Measurements from ENCODE around the gene PSAPL1. TPM values are rescaled to one million over a fixed set of nuclear protein-coding genes. Genes with fewer than 3 reads are reported as not detected.
"Not testable (repeated sequence)": the region's sequence is repeated elsewhere in the genome, so short reads cannot be mapped to it uniquely, and the experiment has no call there.

The PSAPL1 gene
- total RNA-seq, 4 donors from 2014 or later, result not detected

DNA sequence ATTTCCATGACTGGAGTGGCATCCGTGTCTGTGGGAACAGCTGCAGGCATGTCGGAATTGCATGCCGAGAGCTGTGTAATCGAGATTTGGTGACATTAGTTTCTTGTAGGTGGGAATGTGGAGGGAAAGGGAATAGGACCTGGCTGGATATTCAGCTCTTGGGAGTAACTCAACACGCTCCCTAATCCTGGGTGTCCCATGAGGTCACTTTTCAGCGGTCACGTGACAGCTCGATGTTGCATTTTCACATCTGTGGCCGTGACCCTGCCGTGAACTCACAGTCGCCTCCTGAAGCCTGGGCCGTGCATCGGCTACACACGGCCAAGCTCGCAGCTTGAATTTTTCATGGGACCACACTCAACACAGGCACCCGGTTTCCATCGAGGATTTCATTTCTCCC, 25.8 kb upstream of the PSAPL1 start:
- peaks cover 6 to 12% of the 10 kb centered on the region in 2 donors for H3K4me1 ChIP-seq
- WGBS, 2 donors, result 65 to 70% methylated on average over 17 of the region's 17 CpGs
- H3K27me3 ChIP-seq, result no peaks in the 10 kb centered on the region
- intact Hi-C loops (cut with DNase I), result no loop called here
- H3K4me3 ChIP-seq (replicated peaks in 1 of 3), result no peak overlapping the region
- DNase-seq, result no peak
- H3K36me3 ChIP-seq, result no peaks in the 10 kb centered on the region
- H3K27ac ChIP-seq, result no peak overlapping the region
- TF ChIP-seq, protein P1, sequence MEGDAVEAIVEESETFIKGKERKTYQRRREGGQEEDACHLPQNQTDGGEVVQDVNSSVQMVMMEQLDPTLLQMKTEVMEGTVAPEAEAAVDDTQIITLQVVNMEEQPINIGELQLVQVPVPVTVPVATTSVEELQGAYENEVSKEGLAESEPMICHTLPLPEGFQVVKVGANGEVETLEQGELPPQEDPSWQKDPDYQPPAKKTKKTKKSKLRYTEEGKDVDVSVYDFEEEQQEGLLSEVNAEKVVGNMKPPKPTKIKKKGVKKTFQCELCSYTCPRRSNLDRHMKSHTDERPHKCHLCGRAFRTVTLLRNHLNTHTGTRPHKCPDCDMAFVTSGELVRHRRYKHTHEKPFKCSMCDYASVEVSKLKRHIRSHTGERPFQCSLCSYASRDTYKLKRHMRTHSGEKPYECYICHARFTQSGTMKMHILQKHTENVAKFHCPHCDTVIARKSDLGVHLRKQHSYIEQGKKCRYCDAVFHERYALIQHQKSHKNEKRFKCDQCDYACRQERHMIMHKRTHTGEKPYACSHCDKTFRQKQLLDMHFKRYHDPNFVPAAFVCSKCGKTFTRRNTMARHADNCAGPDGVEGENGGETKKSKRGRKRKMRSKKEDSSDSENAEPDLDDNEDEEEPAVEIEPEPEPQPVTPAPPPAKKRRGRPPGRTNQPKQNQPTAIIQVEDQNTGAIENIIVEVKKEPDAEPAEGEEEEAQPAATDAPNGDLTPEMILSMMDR (IDR thresholded peaks at IDR 0.05), result no peak
- TF ChIP-seq POLR2A (IDR thresholded peaks at IDR 0.05), result no peak
- no peaks in the 10 kb centered on the region for H3K9me3 ChIP-seq

DNA sequence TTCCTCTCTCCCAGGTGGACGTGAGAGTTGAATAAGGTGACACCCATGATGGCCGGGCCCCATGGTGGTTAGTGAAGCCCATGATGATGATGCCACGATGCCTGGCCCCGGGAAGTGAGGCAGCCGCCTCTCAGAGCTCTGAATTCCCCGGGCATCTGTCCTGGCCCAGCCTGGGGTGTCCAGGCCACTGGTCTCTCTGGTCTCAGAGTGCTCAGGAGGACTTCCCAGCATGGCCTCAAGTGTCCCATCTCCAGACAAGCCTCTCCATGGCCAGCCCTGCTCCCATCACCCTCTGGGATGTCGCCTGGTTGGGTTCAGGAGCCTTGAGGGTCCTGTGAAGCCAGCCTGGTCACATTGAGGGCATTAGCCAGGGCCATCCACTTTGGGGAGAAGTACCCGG, 24.7 kb upstream of the PSAPL1 start:
- no peaks in the 10 kb centered on the region for H3K27me3 ChIP-seq

DNA sequence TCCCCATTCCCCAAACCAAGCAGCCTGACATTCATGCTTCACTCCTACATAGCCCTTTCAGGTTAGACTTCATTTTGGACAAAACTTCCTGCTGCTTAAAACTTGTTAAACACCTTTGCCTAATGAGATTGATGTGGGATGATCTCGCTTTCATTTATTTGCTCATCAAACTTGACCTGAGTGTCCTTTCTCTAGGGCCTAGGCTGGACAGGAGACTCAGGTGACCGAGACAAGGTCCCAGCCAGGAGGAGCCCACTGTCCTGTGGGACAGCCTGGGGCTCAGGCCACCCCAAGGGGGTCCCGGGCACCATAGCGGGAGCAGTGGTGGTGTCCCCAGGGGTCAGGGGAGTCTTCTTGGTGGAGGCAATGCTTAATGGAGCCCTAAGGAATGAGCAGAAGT, 23.7 kb upstream of the PSAPL1 start:
- H3K27ac ChIP-seq, result no peak overlapping the region
- H3K4me3 ChIP-seq (replicated peaks in 1 of 3), result no peak overlapping the region
- TF ChIP-seq, protein P1 (IDR thresholded peaks at IDR 0.05), result no peak
- TF ChIP-seq POLR2A (IDR thresholded peaks at IDR 0.05), result no peak
- intact Hi-C loops (cut with DNase I), result no loop called here
- 89 to 100% methylated on average over 3 to 4 of the region's 4 CpGs for WGBS, 2 donors
- no peaks in the 10 kb centered on the region for H3K9me3 ChIP-seq
- H3K27me3 ChIP-seq, result no peaks in the 10 kb centered on the region
- H3K4me1 ChIP-seq, result peaks cover 6 to 12% of the 10 kb centered on the region in 2 donors
- no peak for DNase-seq
- no peaks in the 10 kb centered on the region for H3K36me3 ChIP-seq

More for the DNA sequence above, 24.7 kb upstream of the PSAPL1 start:
- DNase-seq, result no peak
- no peaks in the 10 kb centered on the region for H3K36me3 ChIP-seq
- intact Hi-C loops (cut with DNase I), result no loop called here
- TF ChIP-seq, protein P1 (IDR thresholded peaks at IDR 0.05), result no peak
- TF ChIP-seq POLR2A (IDR thresholded peaks at IDR 0.05), result no peak
- H3K9me3 ChIP-seq, result no peaks in the 10 kb centered on the region
- peaks cover 6 to 12% of the 10 kb centered on the region in 2 donors for H3K4me1 ChIP-seq
- H3K27ac ChIP-seq, result no peak overlapping the region
- 93 to 100% methylated on average over 2 to 3 of the region's 8 CpGs for WGBS, 2 donors
- H3K4me3 ChIP-seq (replicated peaks in 1 of 3), result no peak overlapping the region

DNA sequence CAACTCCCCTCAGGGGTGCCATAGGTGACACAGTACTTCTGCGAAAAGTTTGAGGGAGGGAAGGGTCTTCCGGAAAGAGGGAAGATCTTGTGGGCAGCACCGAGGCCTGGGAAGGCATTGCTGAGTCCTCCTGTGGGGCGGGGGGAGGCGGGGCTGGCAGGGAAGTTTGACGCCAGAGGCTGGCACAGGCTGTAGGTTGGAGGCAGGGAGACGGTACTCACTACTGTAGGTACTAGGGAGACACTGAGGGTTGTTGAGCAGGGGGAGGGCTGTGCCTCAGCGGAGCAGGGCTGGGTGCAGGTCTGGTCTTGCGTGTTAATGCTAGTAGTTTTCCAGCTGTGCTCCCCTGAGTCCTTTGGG, 23.3 kb upstream of the PSAPL1 start:
- H3K36me3 ChIP-seq, result no peaks in the 10 kb centered on the region
- no peak for TF ChIP-seq POLR2A (IDR thresholded peaks at IDR 0.05)
- TF ChIP-seq, protein P1 (IDR thresholded peaks at IDR 0.05), result no peak
- H3K4me1 ChIP-seq, result peaks cover 6 to 12% of the 10 kb centered on the region in 2 donors
- DNase-seq, result no peak
- no peaks in the 10 kb centered on the region for H3K9me3 ChIP-seq
- WGBS, 2 donors, result 82 to 88% methylated on average over 9 of the region's 9 CpGs
- H3K27me3 ChIP-seq, result no peaks in the 10 kb centered on the region
- H3K4me3 ChIP-seq (replicated peaks in 1 of 3), result no peak overlapping the region
- intact Hi-C loops (cut with DNase I), result no loop called here
- H3K27ac ChIP-seq, result no peak overlapping the region

DNA sequence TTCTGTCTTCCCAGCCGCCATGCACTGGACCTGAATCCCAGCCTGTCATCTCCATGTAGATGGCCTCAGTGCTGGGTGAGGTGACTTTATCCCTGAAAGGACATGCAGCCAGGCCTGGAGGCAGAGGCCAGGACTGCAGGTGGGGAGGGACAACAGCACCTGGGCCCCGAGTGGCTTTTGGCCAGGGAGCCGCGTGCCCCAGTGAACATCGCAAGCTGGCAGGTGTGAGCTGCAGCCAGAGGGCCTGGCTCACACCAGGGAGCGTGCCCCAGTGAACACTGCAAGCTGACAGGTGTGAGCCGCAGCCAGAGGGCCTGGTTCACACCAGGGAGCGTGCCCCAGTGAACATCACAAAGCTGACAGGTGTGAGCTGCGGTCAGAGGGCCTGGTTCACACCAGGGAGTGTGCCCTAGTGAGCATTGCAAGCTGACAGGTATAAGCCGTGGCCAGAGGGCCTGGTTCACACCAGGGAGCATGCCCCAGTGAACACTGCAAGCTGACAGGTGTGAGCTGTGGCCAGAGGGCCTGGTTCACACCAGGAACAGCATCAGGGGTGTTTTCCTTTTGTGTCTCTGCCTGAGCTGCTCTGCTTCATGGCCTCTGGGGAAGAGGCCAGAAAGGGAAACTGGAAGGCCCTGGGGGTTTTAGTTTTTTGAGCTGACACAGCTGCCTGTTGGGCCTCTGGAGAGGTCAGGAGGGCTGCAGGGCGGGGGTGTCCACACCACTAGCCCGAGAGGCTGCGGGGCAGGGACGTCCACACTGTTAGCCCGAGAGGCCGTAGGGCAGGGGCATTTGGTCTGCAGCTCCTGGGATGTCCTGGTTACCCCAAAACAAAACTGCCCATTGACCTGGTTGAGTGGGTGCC, 22.7 kb upstream of the PSAPL1 start:
- no peak overlapping the region for H3K27ac ChIP-seq
- peaks cover 6 to 12% of the 10 kb centered on the region in 2 donors for H3K4me1 ChIP-seq
- TF ChIP-seq, protein P1 (IDR thresholded peaks at IDR 0.05), result peak in 1 of 6 experiments; percentile 1
- no peak for TF ChIP-seq POLR2A (IDR thresholded peaks at IDR 0.05)
- WGBS, 2 donors, result 89 to 91% methylated on average over 10 to 11 of the region's 16 CpGs
- intact Hi-C loops (cut with DNase I), result no loop called here
- no peaks in the 10 kb centered on the region for H3K27me3 ChIP-seq
- H3K9me3 ChIP-seq, result no peaks in the 10 kb centered on the region
- no peak overlapping the region for H3K4me3 ChIP-seq (replicated peaks in 1 of 3)
- H3K36me3 ChIP-seq, result no peaks in the 10 kb centered on the region
- peak; percentile 12 to 37 for DNase-seq

DNA sequence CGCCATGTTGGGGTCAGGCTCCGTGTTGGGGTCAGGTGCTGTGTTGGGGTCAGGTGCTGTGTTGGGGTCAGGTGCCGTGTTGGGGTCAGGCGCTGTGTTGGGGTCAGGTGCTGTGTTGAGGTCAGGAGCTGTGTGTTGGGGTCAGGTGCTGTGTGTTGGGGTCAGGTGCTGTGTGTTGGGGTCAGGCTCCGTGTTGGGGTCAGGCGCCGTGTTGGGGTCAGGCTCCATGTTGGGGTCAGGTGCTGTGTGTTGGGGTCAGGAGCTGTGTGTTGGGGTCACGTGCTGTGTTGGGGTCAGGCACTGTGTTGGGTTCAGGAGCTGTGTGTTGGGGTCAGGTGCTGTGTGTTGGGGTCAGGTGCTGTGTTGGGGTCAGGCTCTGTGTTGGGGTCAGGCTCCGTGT, 18.1 kb upstream of the PSAPL1 start:
- H3K4me1 ChIP-seq, result peaks cover 6 to 12% of the 10 kb centered on the region in 2 donors
- H3K9me3 ChIP-seq; intact Hi-C loops (cut with DNase I); H3K4me3 ChIP-seq (replicated peaks in 1 of 3); H3K27ac ChIP-seq; DNase-seq; H3K27me3 ChIP-seq; H3K36me3 ChIP-seq: not testable (repeated sequence)
- 86 to 98% methylated on average over 4 to 9 of the region's 9 CpGs for whole genome bisulfite sequencing, 2 donors
